Measurements from ENCODE around the gene CEP83.
"Not testable (repeated sequence)": the region's sequence is repeated elsewhere in the genome, so short reads cannot be mapped to it uniquely, and the experiment has no call there.

Gene CEP83

GRCh38 chr12:94424830-94425229 lies 34.8 kb downstream of the CEP83 start:
- not testable (repeated sequence) for H3K4me1 Mint-ChIP-seq; H3K27me3 Mint-ChIP-seq; H3K27ac Mint-ChIP-seq; DNase-seq (ENCODE audit: low spot score in 2 of 2); H3K4me3 Mint-ChIP-seq; ATAC-seq (ENCODE audit: low read depth)
- peaks cover 12% of the 10 kb centered on the region for H3K9me3 Mint-ChIP-seq
- peaks cover 26% of the 10 kb centered on the region for H3K36me3 Mint-ChIP-seq

GRCh38 chr12:94421868-94422740 lies 37.6 kb downstream of the CEP83 start:
- Mint-ChIP-seq H3K4me3 (no peak overlapping the region), H3K4me1 (no peaks in the 10 kb centered on the region), H3K27ac (peak overlapping the region; percentile 82), H3K27me3 (no peaks in the 10 kb centered on the region), H3K36me3 (peaks cover 33% of the 10 kb centered on the region), H3K9me3 (peaks cover 13% of the 10 kb centered on the region)
- no peak for DNase-seq (ENCODE audit: low spot score in 2 of 2)
- ATAC-seq (ENCODE audit: low read depth) = no peak

- DNase-seq (ENCODE audit: low spot score in 2 of 2) = no peak
- Mint-ChIP-seq H3K27me3 (no peaks in the 10 kb centered on the region), H3K4me3 (no peak overlapping the region), H3K4me1 (peaks cover 6% of the 10 kb centered on the region), H3K9me3 (peaks cover 11% of the 10 kb centered on the region), H3K27ac (no peak overlapping the region), H3K36me3 (peaks cover 17% of the 10 kb centered on the region)
- no peak for ATAC-seq (ENCODE audit: low read depth)
Observed at GRCh38 chr12:94418517-94418916, 41.1 kb downstream of the CEP83 start.

DNA sequence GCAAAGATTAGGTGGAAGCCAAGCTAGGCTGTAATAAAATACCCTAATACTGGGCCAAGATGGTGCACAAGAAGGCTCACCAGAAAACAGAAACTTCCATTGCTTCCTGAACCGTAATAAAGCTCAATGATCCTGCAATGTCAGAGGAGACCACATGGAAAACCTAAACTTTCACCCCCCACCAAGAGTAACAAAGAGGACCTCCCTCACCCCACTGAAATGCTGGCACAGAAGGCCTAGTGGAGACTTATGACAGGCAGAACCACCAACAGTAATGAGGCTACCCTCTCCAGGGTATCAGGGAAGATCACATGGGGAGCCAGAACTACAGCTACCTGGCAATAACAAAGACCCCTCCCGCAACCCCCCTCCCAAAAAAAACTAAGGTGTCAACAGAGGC lies 43.1 kb downstream of the CEP83 start:
- H3K27ac Mint-ChIP-seq = peak overlapping the region; percentile 23
- no peak overlapping the region for H3K4me3 Mint-ChIP-seq
- DNase-seq (ENCODE audit: low spot score in 2 of 2) (no peak), ATAC-seq (ENCODE audit: low read depth) (no peak)
- H3K9me3 Mint-ChIP-seq = peaks cover 4% of the 10 kb centered on the region
- H3K4me1 Mint-ChIP-seq = peaks cover 6% of the 10 kb centered on the region
- H3K27me3 Mint-ChIP-seq = no peaks in the 10 kb centered on the region
- H3K36me3 Mint-ChIP-seq = peaks cover 9% of the 10 kb centered on the region

GRCh38 chr12:94415066-94415465 lies 44.6 kb downstream of the CEP83 start:
- Mint-ChIP-seq H3K27ac (no peak overlapping the region), H3K27me3 (no peaks in the 10 kb centered on the region), H3K36me3 (peaks cover 9% of the 10 kb centered on the region), H3K9me3 (peaks cover 4% of the 10 kb centered on the region), H3K4me1 (peaks cover 6% of the 10 kb centered on the region), H3K4me3 (no peak overlapping the region)
- DNase-seq (ENCODE audit: low spot score in 2 of 2) (no peak), ATAC-seq (ENCODE audit: low read depth) (no peak)

DNA sequence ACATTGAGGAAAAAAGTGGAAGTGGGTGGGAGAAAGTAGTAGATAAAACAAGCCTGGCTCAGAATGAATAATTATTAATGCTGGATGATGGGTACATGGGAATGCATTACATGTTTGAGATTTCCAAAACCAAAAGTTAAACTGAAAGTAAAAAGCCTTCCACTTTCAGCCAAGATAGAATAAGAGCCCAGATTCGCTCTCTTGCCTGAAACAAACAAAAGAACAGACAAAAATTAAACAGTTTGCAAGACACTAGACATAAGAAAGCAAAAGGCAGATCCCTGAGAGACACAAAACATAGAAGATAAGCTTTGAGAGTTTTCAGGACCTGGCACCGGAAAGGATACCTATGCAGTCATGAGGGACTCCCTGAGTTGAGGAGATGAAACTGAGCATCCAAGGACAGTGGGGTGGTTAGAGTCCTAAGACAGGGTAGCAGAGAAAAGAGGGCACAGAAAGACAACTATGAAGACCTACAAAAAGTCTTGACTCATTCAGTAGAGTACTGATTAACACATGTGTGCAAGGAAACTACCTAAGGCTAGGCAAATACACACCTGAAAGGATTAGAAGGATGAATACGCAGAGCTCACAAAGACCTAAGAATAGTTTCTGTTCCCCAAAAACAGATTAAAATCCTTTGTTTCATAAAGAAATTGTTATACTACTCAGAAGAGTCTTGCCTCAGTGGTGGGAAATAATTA lies 54.1 kb downstream of the CEP83 start:
- H3K27ac Mint-ChIP-seq = peak overlapping the region; percentile 86
- H3K4me3 Mint-ChIP-seq = peak overlapping the region; percentile 80
- peak in 1 of 2 donors; percentile 4 for DNase-seq (ENCODE audit: low spot score in 2 of 2)
- H3K9me3 Mint-ChIP-seq = no peaks in the 10 kb centered on the region
- ATAC-seq (ENCODE audit: low read depth) = peak; percentile 95
- no peaks in the 10 kb centered on the region for H3K27me3 Mint-ChIP-seq
- H3K4me1 Mint-ChIP-seq = peaks cover 13% of the 10 kb centered on the region
- peaks cover 11% of the 10 kb centered on the region for H3K36me3 Mint-ChIP-seq

- Mint-ChIP-seq H3K27me3 (no peaks in the 10 kb centered on the region), H3K4me1 (peaks cover 13% of the 10 kb centered on the region), H3K36me3 (peaks cover 18% of the 10 kb centered on the region), H3K4me3 (peak overlapping the region; percentile 54), H3K27ac (peak overlapping the region; percentile 86), H3K9me3 (peaks cover 2% of the 10 kb centered on the region)
- ATAC-seq (ENCODE audit: low read depth) (no peak), DNase-seq (ENCODE audit: low spot score in 2 of 2) (no peak)
Observed at GRCh38 chr12:94404854-94405253, 54.8 kb downstream of the CEP83 start.

DNA sequence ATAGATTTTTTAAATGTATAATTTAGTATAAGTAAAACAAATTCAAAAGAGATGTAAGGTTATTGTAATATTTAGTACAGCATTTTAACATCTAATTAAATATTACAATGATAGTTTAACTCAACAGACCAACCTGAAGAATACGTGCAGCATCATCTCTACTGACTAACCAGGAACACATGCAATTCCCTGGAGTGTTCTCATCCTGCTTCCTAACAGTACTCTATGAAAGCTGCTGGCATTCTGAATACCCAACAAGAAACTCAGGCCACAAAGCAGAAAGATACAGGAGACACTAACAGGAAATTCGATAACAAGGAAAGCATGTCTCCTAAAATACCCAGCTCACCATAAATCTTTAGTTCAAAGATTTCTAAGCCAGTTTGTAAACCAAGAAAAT lies 58.3 kb downstream of the CEP83 start:
- ATAC-seq (ENCODE audit: low read depth) = no peak
- DNase-seq (ENCODE audit: low spot score in 2 of 2) = no peak
- peaks cover 8% of the 10 kb centered on the region for H3K9me3 Mint-ChIP-seq
- no peak overlapping the region for H3K4me3 Mint-ChIP-seq
- H3K27me3 Mint-ChIP-seq = no peaks in the 10 kb centered on the region
- no peak overlapping the region for H3K27ac Mint-ChIP-seq
- peaks cover 13% of the 10 kb centered on the region for H3K4me1 Mint-ChIP-seq
- H3K36me3 Mint-ChIP-seq = peaks cover 29% of the 10 kb centered on the region

DNA sequence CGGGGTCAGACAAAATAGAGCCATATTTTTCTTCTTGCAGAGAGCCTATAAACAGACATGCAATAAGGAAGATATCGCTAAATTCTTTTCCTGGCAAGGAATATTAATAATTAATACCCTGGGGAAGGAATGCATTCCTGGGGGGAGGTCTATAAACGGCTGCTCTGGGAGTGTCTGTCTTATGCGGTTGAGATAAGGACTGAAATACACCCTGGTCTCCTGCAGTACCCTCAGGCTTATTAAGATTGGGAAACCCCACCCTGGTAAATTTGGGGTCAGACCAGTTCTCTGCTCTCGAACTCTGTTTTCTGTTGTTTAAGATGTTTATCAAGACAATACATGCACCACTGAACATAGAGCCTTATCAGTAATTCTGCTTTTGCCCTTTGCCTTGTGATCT lies 61.0 kb downstream of the CEP83 start:
- H3K9me3 Mint-ChIP-seq; ATAC-seq (ENCODE audit: low read depth); H3K4me3 Mint-ChIP-seq; DNase-seq (ENCODE audit: low spot score in 2 of 2); H3K27me3 Mint-ChIP-seq; H3K27ac Mint-ChIP-seq; H3K4me1 Mint-ChIP-seq: not testable (repeated sequence)
- H3K36me3 Mint-ChIP-seq = peaks cover 33% of the 10 kb centered on the region

- peaks cover 2% of the 10 kb centered on the region for H3K4me1 Mint-ChIP-seq
- no peak overlapping the region for H3K4me3 Mint-ChIP-seq
- peaks cover 9% of the 10 kb centered on the region for H3K9me3 Mint-ChIP-seq
- H3K27ac Mint-ChIP-seq = no peak overlapping the region
- no peak for ATAC-seq (ENCODE audit: low read depth)
- H3K36me3 Mint-ChIP-seq = peaks cover 36% of the 10 kb centered on the region
- no peaks in the 10 kb centered on the region for H3K27me3 Mint-ChIP-seq
- DNase-seq (ENCODE audit: low spot score in 2 of 2) = no peak
Observed at GRCh38 chr12:94397401-94397800, 62.3 kb downstream of the CEP83 start.

- H3K36me3 Mint-ChIP-seq = peaks cover 39% of the 10 kb centered on the region
- peaks cover 13% of the 10 kb centered on the region for H3K9me3 Mint-ChIP-seq
- H3K4me1 Mint-ChIP-seq; DNase-seq (ENCODE audit: low spot score in 2 of 2); H3K27ac Mint-ChIP-seq; ATAC-seq (ENCODE audit: low read depth); H3K4me3 Mint-ChIP-seq; H3K27me3 Mint-ChIP-seq: not testable (repeated sequence)
Observed at GRCh38 chr12:94396014-94396413, 63.7 kb downstream of the CEP83 start.

DNA sequence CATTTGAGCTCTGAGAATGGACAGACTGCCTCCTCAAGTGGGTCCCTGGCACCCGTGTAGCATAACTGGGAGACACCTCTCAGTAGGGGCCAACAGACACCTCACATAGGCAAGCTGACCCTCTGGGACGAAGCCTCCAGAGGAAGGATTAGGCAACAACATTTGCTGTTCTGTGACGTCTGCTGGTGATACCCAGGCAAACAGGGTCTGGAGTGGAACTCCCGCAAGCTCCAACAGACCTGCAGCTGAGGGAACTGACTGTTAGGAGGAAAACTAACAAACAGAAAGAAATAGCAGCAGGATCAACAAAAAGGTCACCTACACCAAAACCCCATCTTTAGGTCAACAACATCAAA lies 69.6 kb downstream of the CEP83 start:
- H3K4me1 Mint-ChIP-seq = peaks cover 4% of the 10 kb centered on the region
- H3K27ac Mint-ChIP-seq = no peak overlapping the region
- no peaks in the 10 kb centered on the region for H3K27me3 Mint-ChIP-seq
- peaks cover 14% of the 10 kb centered on the region for H3K9me3 Mint-ChIP-seq
- DNase-seq (ENCODE audit: low spot score in 2 of 2) (no peak), ATAC-seq (ENCODE audit: low read depth) (no peak)
- H3K36me3 Mint-ChIP-seq = peaks cover 38% of the 10 kb centered on the region
- no peak overlapping the region for H3K4me3 Mint-ChIP-seq

GRCh38 chr12:94389482-94390129 lies 70.1 kb downstream of the CEP83 start:
- Mint-ChIP-seq H3K9me3 (peaks cover 17% of the 10 kb centered on the region), H3K36me3 (peaks cover 39% of the 10 kb centered on the region)
- not testable (repeated sequence) for H3K27ac Mint-ChIP-seq; H3K4me3 Mint-ChIP-seq; H3K4me1 Mint-ChIP-seq; DNase-seq (ENCODE audit: low spot score in 2 of 2); H3K27me3 Mint-ChIP-seq; ATAC-seq (ENCODE audit: low read depth)

GRCh38 chr12:94386422-94386821 lies 73.2 kb downstream of the CEP83 start:
- no peak overlapping the region for H3K4me3 Mint-ChIP-seq
- H3K27me3 Mint-ChIP-seq = no peaks in the 10 kb centered on the region
- H3K9me3 Mint-ChIP-seq = peaks cover 17% of the 10 kb centered on the region
- ATAC-seq (ENCODE audit: low read depth) (no peak), DNase-seq (ENCODE audit: low spot score in 2 of 2) (no peak)
- H3K27ac Mint-ChIP-seq = no peak overlapping the region
- peaks cover 34% of the 10 kb centered on the region for H3K36me3 Mint-ChIP-seq
- H3K4me1 Mint-ChIP-seq = peaks cover 2% of the 10 kb centered on the region
